DMS79 treated with DMSO at 0.1 percent for 48 hours (cell line): ENCODE data around the gene IFNLR1.
A peak's percentile ranks its signal among the peaks of the same experiment; 100 is the strongest.

Experiments used
- DNase-seq: peaks from one replicate; lab custom pipeline; 2025; lab: John Stamatoyannopoulos, UW

The IFNLR1 gene

DNA sequence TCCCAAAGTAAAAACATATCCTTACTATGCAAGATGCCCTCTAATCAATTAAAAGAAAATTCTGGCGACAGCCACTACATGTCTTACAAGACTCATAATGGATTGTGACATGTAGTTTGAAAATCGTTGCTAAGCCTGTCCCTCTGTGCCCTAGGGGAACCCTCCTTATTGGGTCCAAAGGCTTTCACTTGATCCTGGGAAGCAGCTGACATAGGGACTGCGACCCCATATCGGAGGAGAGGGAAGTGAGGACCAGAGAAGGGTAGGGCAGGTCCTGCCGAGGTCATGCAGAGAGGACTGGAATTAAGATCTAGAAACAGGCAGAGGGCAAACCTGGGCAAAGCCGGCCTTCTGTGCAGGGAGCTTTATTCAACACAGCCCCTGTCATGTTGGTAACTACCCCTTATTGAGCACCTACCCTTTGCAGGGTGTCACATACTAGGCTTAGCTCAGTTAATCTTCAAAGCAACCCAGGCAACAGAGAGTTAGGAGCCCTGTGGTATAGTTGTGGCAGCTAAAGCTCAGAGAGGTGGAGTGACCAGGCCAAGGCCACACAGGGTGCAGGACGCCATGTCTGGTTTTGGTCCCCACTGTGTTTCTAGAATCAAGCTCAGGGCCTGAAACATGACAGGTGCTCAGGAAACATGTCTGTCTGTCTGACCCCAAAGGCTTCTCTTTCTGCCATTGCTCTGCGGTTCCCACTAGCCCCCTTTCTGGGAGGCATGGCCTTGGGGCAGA, 18.4 kb upstream of the IFNLR1 start:
- DNase-seq, result no peak

DNA sequence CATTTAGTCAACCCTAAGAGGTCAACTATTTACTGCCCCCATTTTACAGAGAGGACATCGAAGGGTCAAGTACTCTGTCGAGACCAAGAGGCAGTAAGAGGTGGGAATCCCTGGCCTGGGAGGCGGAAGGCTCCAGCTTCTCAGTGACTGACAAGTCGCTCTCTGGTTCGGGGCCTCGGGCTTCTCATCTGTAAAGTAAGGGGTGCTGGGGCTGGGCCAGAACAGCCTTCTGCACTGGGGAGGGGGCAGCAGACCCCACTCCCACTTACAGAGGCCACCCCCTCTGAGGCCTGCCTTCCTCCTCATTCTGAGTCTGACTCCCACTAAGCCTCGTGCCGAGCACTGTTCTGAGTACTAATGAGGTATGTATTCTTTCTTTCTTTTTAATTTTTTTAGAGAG, 17.0 kb upstream of the IFNLR1 start:
- DNase-seq, result no peak

DNA sequence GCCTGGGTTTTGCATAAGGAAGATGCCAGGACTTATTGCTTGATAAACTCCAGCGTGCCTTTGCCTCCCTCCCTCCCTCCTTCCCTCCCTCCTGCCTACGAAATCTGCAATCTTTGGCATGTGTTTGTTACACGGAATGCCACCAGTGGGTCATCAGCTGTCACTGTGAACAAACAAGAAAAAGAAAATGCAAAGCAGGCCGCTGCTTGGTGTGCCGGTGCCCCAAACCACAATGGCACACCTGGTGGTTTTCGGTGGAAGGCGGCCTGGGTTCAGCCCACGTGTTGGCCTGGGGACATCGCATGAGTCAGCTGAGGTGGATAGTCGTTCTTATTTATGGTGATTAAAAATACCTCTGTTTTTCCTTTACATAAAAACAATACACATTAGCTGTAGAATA, 16.3 kb upstream of the IFNLR1 start:
- no peak for DNase-seq

DNA sequence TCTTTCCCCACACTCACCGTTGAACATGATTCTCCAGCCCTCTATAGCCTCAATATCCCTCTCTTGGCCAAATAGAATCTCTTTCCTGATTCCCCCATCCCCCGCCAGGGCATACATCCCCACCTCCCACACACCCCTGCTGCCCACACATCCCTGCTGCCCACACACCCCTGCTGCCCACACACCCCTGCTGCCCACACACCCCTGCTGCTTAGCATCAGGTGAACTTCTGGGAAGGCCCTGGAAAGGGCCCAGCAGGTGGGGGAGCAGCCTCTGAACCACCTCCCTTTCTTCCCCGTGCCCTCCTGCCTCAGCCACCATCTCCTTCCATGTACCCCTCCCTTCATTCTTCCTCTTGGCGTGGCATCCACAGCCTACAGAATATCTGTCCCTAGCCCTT, 15.9 kb upstream of the IFNLR1 start:
- DNase-seq, result no peak

DNA sequence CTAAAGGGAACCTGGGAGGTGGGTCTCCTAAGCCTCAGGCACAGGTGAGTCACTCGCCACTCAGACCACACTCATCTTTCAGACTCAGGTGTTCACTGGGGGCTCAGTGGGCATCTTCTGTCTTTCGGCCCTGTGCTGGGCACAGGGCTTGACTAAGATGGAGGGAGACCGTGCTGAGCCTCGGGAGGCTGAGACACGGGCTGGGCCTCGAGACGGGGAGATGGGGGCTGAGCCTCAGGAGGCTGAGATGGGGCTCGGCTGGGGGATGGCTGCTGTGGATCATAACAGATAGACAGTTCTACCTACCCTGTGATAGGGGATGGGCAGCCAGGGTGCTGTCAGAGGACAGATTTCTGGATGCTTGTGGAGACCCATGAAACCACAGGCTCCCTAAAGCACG, 15.5 kb upstream of the IFNLR1 start:
- no peak for DNase-seq

DNA sequence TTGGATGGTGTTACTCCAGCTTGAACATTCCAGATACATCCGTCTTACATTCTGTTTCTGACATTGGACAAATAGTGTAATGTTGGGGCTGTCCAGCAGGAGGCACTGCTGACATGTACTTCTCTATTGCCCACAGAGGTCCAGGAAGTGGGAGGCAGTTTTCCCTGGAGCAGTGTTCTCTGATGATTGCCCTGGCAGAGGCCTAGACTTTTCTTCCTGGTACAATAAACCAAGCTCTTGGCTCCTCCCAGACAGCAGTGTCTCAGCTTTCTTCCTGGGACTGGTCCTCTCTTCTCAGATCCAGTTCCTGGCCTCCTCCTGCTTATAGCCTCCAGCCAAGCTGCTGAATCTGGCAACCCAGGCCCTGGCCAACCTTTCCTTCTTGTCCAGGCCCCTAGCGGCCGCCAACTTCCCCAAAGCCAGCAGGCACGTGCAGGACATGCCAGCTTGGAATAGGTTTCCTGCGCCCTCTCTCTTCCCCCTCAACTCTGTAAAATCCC, 14.9 kb upstream of the IFNLR1 start:
- peak; percentile 70 for DNase-seq

DNA sequence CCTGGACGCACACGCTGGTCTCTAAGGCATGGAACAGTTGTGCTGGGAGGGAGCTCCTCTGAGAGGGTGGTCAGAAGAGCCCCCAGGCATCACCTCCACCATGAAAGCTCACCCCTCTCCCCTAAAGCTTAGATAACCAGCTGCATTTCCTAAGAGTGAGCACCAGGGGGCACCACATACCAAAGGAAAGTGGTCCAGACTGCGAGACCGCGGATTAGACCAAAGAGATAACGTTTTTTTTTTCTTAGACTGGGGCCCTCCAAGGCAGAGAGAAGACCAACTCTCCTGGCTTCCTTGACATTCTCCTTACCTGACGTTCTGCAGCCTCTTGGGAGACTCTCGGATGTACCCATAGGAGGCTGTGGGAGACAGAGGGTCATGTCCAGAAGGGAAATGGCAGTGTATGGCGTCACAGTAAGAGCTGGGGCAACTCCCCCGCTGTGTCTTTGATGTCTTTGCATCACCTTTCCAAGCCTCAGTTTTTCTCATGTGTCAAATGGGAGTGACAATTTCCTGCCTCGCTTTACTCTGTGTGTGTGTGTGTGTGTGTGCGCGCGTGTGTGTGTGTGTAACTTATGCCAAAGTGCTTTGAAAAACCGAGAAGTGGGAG, 12.3 kb upstream of the IFNLR1 start:
- DNase-seq, result peak; percentile 68

DNA sequence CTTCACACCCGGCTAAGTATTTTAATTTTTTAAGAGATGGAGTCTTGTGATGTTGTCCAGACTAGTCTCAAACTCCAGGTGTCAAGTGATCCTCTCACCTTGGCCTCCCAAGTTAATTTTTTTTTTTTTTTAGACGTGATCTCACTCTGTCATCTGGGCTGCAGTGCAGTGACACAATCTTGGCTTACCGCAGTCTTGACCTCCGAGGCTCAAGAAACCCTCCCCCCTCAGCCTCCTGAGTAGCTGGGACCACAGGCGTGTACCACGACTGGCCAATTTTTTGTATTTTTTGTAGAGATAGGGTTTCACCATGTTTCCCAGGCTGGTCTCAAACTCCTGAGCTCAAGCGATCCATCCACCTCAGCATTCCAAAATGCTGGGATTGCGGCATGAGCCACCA, 11.7 kb upstream of the IFNLR1 start:
- no peak for DNase-seq

DNA sequence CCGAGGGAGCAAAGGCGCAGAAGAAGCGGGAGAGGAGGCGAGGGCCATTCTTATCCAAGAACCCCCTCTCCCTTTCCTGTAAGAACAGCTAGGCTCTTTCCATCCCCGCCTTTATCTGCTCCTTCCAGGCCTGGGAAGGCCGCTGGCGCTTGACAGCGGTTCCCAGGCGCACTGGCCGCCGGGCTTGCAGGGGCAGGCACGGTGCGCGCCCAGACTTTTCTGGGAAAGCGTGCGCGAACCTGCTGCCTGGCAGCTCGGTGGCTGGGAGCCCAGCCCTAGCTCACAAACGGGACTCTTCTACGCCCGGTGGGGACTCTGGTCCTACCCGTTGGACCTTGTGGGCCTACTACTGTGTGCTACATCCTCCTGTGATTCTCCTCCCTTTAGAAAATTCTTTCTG, 8.8 kb upstream of the IFNLR1 start:
- no peak for DNase-seq

DNA sequence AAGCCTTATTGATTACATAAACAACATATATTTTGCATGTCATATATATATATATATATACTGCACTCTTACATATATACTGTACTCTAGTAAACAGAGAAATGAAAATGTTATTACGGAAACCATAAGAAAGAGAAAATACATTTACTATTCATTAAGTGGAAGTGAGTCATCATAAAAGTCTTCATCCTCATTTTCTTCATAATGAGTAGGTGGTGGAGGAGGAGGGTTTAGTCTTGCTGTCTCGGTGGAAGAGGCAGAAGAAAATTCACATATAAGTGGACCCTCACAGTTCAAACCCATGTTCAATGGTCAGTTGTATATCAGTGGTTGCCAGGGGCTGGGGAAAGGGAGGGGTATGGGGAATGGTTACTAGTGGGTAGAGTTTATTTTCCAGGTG, 8.0 kb upstream of the IFNLR1 start:
- no peak for DNase-seq

DNA sequence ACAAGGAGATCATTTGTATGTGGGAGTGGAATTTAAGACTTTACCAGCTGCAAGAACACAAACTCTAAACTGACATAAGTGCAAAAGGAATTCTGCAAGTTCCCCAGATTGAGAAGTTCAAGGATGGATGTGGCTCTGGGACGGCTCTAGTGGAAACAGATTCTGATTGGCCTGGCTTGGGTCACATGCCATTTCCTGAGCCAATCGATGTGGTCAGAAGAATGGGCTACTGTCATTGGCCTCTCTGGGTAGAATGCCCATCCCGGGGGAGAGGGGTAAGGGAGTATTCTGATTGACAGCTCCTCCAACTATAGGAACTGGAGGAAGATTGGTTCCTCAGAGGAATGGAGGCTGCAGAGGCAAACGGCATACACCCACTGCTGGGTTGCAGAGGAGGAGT, 6.0 kb upstream of the IFNLR1 start:
- no peak for DNase-seq

DNA sequence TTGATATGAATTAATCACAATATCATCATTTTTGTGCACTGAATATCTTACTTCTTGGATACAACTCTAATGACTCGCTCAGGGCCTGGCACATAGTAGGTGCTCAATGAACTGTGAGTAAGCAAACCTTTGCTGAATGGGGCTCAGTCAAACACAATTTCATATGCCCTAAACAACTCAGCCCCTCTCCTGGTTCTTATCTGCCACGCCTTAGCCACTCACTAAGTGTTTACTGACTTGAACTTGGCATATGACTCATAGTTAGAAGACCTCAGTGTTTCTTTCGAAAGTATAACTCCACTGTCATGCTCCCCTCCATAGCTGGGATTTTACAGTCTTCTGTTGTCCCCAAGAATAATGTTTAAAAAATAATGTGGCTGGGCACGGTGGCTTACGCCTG, 4.8 kb upstream of the IFNLR1 start:
- DNase-seq, result no peak

DNA sequence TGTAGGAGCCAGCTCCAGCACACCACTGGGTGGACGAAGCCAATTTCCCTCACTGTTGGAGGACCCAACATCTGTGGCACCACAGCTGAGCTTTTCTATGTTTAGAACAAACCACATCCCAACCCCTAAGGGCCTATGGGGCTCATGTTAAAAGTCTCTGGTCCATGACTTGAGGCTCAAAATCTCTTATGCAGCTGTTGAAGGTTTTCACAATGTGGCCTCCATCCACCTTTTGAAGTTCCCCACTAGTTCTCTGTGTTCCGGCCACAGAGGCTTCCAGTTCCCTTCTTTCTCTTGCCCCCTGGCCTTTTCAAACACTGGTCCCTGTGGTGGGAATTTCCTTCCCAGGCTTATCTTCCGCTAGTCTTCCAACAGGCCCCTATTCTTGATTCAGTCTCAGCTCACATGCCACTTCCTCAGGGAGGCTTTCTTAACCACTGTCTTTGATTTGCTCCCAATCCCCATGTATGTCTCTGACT, 3.9 kb upstream of the IFNLR1 start:
- no peak for DNase-seq

DNA sequence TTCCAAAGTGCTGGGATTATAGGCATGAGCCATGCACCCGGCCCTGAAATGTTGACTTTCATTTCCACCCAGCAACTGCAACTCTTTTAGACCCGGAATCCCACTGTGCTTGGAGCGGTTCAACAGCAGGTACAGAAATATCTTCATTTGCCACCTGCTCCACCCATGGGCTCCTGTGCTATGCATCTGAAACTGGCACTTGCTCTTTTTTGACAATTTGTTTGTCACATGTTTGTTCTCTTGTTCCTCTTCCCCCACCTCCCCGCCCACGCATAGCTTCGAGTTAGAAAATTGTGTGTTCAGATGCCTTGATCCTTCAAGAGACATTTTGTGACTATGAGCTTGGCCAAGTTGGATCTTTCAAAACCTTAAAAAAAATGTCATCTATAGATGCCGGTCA, 2.4 kb upstream of the IFNLR1 start:
- DNase-seq, result no peak

DNA sequence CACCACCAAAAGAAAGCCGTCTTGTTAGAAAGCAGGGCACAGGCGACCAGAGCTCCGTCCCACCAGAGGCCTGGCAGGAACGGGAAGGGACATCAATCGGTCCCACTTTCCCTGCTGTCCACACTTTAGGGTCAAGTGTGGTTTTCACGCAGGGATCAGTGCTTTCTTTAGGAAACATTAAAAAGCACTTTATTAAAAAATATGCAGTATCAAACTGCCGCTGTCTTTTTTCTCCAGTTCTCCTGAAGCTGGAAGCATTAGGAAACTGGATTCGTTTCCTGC, 437 bp downstream of the IFNLR1 start:
- DNase-seq, result no peak

DNA sequence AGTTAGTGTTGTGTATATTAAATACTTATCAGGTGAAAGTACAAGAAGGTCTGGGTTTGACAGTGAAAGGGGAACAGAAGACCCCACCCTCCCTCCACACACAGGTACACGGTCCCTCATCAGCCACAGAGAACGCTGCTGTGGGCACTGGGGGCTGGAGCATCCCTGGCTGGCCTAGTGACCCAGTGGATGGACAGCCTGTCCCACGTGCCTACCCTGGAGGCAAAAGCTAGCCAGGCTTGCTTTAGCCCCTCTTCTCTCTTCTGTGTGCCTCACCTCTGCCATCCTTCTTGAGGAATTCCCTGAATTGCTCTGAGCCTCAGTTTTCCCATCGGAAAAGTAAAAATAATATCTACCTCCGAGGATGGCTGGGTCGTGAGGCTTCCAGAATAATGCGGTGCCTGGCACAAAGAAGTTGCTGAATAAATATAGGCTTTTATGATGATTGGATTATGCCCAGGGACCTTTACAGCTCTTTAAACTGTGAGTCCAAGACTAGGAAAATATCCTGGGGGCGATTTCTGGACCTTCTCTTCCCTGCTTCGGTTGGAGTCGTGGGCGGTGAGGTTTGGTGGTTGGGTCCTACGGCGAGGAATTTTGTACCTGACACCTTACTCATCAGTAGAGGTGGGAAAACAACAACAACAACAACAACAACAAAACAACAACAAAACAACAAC, 918 bp downstream of the IFNLR1 start:
- DNase-seq, result no peak

DNA sequence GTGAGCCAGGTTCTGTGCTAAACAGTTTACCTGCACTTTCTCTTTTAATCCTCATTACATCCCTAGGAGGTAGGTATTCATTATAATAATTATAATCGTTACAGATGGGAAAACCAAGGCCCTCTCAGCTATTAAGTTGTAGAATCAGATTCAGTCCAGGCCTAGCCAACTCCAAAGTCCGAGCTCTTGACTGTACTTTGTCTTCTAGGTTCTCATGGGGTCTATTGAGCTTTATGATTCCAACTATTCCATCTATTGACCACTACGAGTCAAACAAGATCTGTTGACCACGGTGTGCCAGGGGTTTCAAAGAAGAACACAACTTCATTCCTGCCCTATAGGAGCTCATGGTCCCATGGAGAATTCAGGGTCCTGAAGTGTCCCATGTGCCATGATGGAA, 2.0 kb downstream of the IFNLR1 start:
- no peak for DNase-seq

DNA sequence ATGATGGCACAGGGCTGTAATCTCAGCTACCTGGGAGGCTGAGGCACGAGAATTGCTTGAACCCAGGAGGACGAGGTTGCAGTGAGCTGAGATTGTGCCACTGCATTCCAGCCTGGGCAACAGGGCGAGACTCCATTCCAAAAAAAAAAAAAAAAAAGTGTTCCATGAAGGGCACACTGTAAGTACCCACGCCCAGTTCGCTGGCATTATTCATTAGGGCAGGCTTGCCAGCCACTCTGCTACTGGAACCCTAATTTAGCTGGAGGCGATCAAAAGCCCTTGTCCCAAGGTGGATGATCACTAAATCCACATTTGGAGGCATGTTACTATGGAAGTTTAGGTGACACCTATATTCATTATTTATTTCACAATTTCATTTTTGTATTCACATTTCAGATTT, 5.0 kb downstream of the IFNLR1 start:
- no peak for DNase-seq

DNA sequence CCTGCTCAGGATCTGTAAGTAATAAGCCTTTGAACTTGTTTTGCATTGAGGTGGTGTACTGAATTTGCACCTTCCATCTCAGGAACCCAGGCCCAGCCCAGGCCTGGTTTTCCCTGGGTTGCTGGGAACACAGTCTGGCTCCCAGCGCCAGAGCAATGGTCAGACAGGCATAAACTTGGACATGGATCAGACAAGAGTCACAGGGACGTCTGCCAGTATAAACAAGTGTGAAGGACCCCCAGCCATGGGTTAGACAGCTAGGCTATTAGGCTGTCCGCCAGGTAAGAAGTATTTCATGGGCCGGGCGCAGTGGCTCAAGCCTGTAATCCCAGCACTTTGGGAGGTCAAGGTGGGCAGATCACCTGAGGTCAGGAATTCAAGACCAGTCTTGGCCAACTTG, 5.5 kb downstream of the IFNLR1 start:
- DNase-seq, result no peak

DNA sequence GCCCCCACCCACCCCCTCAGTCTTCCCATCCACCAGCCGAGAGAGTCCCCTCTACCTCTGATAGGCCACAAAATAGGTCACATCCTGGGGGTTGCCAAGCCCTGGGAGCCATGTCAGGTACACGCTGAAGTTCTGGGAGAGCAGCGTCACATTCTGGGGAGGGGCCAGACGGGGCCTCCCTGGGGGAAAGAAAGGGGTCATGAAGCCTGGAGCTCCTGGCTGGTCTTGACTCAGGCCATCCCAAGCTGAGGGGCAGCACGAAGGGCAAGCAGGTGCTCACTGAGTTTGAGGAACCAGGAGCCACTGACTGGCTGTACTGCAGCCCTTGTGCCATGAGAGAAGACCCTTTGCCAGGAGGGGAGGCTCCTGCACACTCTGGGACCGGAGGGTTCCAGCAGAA, 6.4 kb downstream of the IFNLR1 start:
- DNase-seq, result no peak

DNA sequence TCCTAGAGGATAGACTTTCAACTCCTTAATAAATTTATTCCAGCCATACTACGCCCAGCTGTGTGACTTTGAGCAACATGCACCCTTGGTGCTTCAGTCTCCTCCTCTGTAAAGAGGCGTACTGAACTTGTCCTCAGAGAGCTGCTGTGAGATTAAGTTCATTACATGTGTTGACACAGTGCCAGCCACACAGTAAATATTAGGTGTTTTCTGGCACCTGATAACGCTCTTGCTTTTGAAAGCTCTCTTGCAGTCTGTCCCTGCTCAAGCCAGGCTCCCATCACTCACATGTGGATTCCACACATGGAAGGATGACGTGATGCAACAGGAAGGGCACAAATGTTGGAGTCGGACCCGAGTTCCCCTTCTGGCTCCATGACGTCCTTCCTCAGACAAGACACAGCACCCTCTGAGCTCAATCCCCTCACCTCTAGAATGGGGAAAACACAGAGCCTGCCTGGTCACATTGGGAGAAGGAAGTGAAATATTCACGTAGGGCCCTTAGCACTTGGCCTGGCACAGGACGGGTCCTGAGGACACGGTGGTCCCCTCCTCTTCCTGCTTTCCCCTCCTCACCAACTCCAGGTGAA, 7.7 kb downstream of the IFNLR1 start:
- no peak for DNase-seq

DNA sequence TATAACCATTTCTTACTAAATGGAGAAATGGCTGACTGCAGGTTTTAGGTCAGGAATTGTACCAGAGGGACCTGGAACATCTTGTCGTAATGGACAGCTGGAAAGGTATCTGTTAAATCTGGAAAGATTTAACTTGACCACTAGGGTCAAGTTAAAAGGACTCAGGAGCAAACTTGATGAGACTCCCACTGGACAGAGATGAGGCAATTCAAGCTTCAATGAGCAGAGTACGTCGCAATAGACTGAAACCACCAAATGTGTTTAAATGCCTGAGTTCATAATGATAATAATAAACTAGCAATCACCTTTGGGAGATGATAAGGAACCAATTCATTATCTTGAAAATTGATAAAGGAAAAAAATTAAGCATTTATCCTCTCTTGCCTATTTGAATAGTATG, 8.7 kb downstream of the IFNLR1 start:
- no peak for DNase-seq

DNA sequence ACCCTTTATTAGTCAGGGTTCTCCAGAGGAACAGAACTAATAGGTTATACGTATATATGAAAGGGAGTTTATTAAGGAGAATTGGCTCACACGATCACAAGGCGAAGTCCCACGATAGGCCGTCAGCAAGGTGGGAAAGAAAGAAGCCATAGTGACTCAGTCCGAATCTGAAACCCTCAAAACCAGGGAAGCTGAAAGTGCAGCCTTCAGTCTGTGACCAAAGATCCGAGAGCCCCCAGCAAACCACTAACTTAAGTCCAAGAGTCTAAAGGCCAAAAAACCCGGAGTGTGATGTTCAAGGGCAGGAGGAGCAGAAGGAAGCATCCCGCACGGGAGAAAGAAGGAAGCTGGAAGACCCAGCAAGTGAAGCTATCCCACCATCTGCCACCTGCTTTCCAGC, 9.9 kb downstream of the IFNLR1 start:
- no peak for DNase-seq
